ENCODE results near the gene SLC29A4. TPM values are rescaled to one million over a fixed set of nuclear protein-coding genes. Genes with fewer than 3 reads are reported as not detected.

Gene SLC29A4
- total and polyA plus RNA-seq, 2 of the 4 experiments (the other 2 are of a cell fraction) = 2.3 to 7.6 TPM

DNA sequence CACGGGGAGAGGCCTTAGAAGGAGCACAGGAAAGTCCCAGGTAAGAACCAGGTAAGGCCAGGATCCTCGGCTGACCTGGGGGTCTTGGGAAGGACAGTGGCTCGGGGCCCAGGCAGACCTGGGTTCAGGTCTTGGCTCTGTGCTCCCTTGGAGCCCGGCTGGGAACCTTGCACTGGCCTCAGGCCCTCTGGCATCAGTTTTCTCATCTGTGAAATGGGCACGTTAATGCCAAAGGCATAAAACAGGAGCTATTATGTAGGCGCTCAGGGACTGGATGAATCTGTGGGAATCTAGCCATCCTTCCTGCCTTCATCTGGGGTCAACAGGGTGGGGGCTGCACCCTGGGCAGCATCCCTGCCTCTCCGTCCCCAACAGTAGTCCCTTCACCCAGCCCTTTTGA lies 8.3 kb upstream of the SLC29A4 start:
- H3K9ac ChIP-seq (ENCODE audit: low read depth, low read length) = no peak overlapping the region
- CTCF ChIA-PET = interaction anchor here (0.6 kb wide), 1 partner anchor 20 kb away, joined by 6 read pairs; no protein-coding TSS in a partner anchor

More for the DNA sequence above, 8.3 kb upstream of the SLC29A4 start:
- Histone ChIP-seq H3K56ac (ENCODE audit: extremely low read depth, insufficient read depth, low read length) (no peak overlapping the region), H2AFZ (replicated peaks; ENCODE audit: low read length, poor library complexity) (no peak overlapping the region), H4K91ac (ENCODE audit: insufficient read depth, low read depth, low read length) (no peak overlapping the region), H3K79me1 (ENCODE audit: low read depth in 1 of 2, low read length in 2 of 2) (no peaks in the 10 kb centered on the region), H3K4ac (ENCODE audit: low read depth, low read length) (no peak overlapping the region), H2BK15ac (ENCODE audit: low read depth, low read length) (no peak overlapping the region), H4K20me1 (ENCODE audit: insufficient read depth, low read length) (no peaks in the 10 kb centered on the region), H3K23ac (ENCODE audit: low read depth, low read length) (no peak overlapping the region), H3K4me2 (ENCODE audit: low read depth, low read length) (no peak overlapping the region), H3K9me3 (ENCODE audit: control insufficient read depth, insufficient read depth, low read length) (no peaks in the 10 kb centered on the region), H3K18ac (ENCODE audit: low read depth, low read length) (no peak overlapping the region), H3K27me3 (ENCODE audit: control insufficient read depth, insufficient read depth, low read length) (peaks cover 21% of the 10 kb centered on the region), H3K4me1 (ENCODE audit: control insufficient read depth, insufficient read depth, low read length) (no peaks in the 10 kb centered on the region), H2AK9ac (replicated peaks; ENCODE audit: low read depth, low read length, poor library complexity) (no peak overlapping the region), H3K36me3 (ENCODE audit: control insufficient read depth, insufficient read depth, low read length) (no peaks in the 10 kb centered on the region), H3K9me1 (ENCODE audit: insufficient read depth, low read length) (no peaks in the 10 kb centered on the region), H4K8ac (ENCODE audit: low read depth in 2 of 2, low read length in 2 of 2) (no peak overlapping the region), H2AK5ac (ENCODE audit: low read depth, low read length) (no peak overlapping the region), H3K27ac (ENCODE audit: insufficient read depth, low read length) (no peak overlapping the region), H4K5ac (ENCODE audit: low read depth, low read length) (no peak overlapping the region), H3K4me3 (ENCODE audit: insufficient read depth, low read depth, low read length) (no peak overlapping the region), H2BK120ac (ENCODE audit: low read depth, low read length) (no peak overlapping the region), H2BK20ac (ENCODE audit: low read depth, low read length) (no peak overlapping the region), H2BK5ac (ENCODE audit: low read depth, low read length, poor library complexity, severe bottlenecking) (no peak overlapping the region), H3K14ac (replicated peaks; ENCODE audit: low read depth, low read length) (no peak overlapping the region)
- no peak for ATAC-seq (ENCODE audit: low read depth)
- intact Hi-C loops (cut with micrococcal nuclease) = no loop called here
- POLR2A ChIA-PET (ENCODE audit: unreplicated experiment) = no interaction called here
- WGBS, 2 experiments (ENCODE audit: extremely low coverage in 2 of 2, insufficient read length in 1 of 2) = 73% methylated on average over 3 of the region's 7 CpGs; no CpG with 5 or more reads in 1 of the 2 experiments
- in situ Hi-C loops (cut with MboI; ENCODE audit: low sequenced_read_pairs) = no loop called here
- dilution Hi-C loops (cut with HindIII; ENCODE audit: low sequenced_read_pairs, unreplicated experiment) = no loop called here
- no TSS peak for BruUV-seq (replicated peaks)
- DNase-seq = no peak
- TF ChIP-seq CEBPB (IDR thresholded peaks at IDR 0.05; ENCODE audit: low read depth, low read length) (no peak), RAD21 (IDR thresholded peaks at IDR 0.05; ENCODE audit: low read length) (no peak), MXI1 (IDR thresholded peaks at IDR 0.05; ENCODE audit: borderline replicate concordance, low read depth, low read length) (no peak), MAFK (IDR thresholded peaks at IDR 0.05; ENCODE audit: low read depth, low read length) (no peak), ELK1 (IDR thresholded peaks at IDR 0.05; ENCODE audit: borderline replicate concordance, low read depth, low read length) (no peak), CTCF (conservative IDR thresholded peaks at IDR 0.05; ENCODE audit: low read depth, low read length) (no peak), BHLHE40 (IDR thresholded peaks at IDR 0.05; ENCODE audit: low read depth, low read length) (no peak), RCOR1 (IDR thresholded peaks at IDR 0.05; ENCODE audit: insufficient replicate concordance, low read length) (no peak), CHD1 (IDR thresholded peaks at IDR 0.05; ENCODE audit: low read depth, low read length) (no peak), MAZ (IDR thresholded peaks at IDR 0.05; ENCODE audit: borderline replicate concordance, low read depth, low read length) (no peak), POLR2A (IDR thresholded peaks at IDR 0.05; ENCODE audit: low read depth, low read length) (no peak), FOS (IDR thresholded peaks at IDR 0.05; ENCODE audit: low read depth, low read length) (no peak), USF2 (IDR thresholded peaks at IDR 0.05; ENCODE audit: low read depth, low read length) (no peak), RFX5 (IDR thresholded peaks at IDR 0.05; ENCODE audit: low read depth, low read length) (no peak), SMC3 (IDR thresholded peaks at IDR 0.05; ENCODE audit: low read depth, low read length) (no peak), NFE2L2 (IDR thresholded peaks at IDR 0.05; ENCODE audit: low read depth, low read length) (no peak)
